ENCODE measurements around the gene SLC16A7.

Gene SLC16A7

GRCh38 chr12:59615392-59616165, 19.8 kb downstream of the SLC16A7 start:
- FAIRE-seq (no peak), DNase-seq (ENCODE audit: insufficient read length, low spot score) (no peak)
- TF ChIP-seq POLR2AphosphoS5 (IDR thresholded peaks at IDR 0.05; ENCODE audit: low read depth, low read length) (no peak), TAF1 (IDR thresholded peaks at IDR 0.05; ENCODE audit: low read depth, low read length) (no peak), POU2F2 (IDR thresholded peaks at IDR 0.05; ENCODE audit: low read depth, low read length) (no peak), PAX5 (IDR thresholded peaks at IDR 0.05; ENCODE audit: insufficient read depth, low read length, severe bottlenecking) (no peak), POLR2A (IDR thresholded peaks at IDR 0.05; ENCODE audit: low read depth, low read length) (no peak), SPI1 (IDR thresholded peaks at IDR 0.05; ENCODE audit: low read depth, low read length) (no peak)

GRCh38 chr12:59619461-59620240, 23.8 kb downstream of the SLC16A7 start:
- FAIRE-seq = peak; percentile 5
- no peak for TF ChIP-seq TAF1 (IDR thresholded peaks at IDR 0.05; ENCODE audit: low read depth, low read length)
- no peak for TF ChIP-seq POLR2AphosphoS5 (IDR thresholded peaks at IDR 0.05; ENCODE audit: low read depth, low read length)
- TF ChIP-seq POLR2A (IDR thresholded peaks at IDR 0.05; ENCODE audit: low read depth, low read length) = no peak
- no peak for TF ChIP-seq POU2F2 (IDR thresholded peaks at IDR 0.05; ENCODE audit: low read depth, low read length)
- TF ChIP-seq PAX5 (IDR thresholded peaks at IDR 0.05; ENCODE audit: insufficient read depth, low read length, severe bottlenecking) = no peak
- TF ChIP-seq SPI1 (IDR thresholded peaks at IDR 0.05; ENCODE audit: low read depth, low read length) = no peak
- DNase-seq (ENCODE audit: insufficient read length, low spot score) = no peak

GRCh38 chr12:59620326-59620725, 24.5 kb downstream of the SLC16A7 start:
- TF ChIP-seq PAX5 (IDR thresholded peaks at IDR 0.05; ENCODE audit: insufficient read depth, low read length, severe bottlenecking) = no peak
- TF ChIP-seq SPI1 (IDR thresholded peaks at IDR 0.05; ENCODE audit: low read depth, low read length) = no peak
- TF ChIP-seq POU2F2 (IDR thresholded peaks at IDR 0.05; ENCODE audit: low read depth, low read length) = no peak
- TF ChIP-seq POLR2AphosphoS5 (IDR thresholded peaks at IDR 0.05; ENCODE audit: low read depth, low read length) = no peak
- TF ChIP-seq POLR2A (IDR thresholded peaks at IDR 0.05; ENCODE audit: low read depth, low read length) = no peak
- TF ChIP-seq TAF1 (IDR thresholded peaks at IDR 0.05; ENCODE audit: low read depth, low read length) = no peak
- FAIRE-seq = no peak
- no peak for DNase-seq (ENCODE audit: insufficient read length, low spot score)

- no peak for TF ChIP-seq SPI1 (IDR thresholded peaks at IDR 0.05; ENCODE audit: low read depth, low read length)
- TF ChIP-seq POLR2AphosphoS5 (IDR thresholded peaks at IDR 0.05; ENCODE audit: low read depth, low read length) = no peak
- no peak for TF ChIP-seq TAF1 (IDR thresholded peaks at IDR 0.05; ENCODE audit: low read depth, low read length)
- no peak for TF ChIP-seq PAX5 (IDR thresholded peaks at IDR 0.05; ENCODE audit: insufficient read depth, low read length, severe bottlenecking)
- TF ChIP-seq POLR2A (IDR thresholded peaks at IDR 0.05; ENCODE audit: low read depth, low read length) = no peak
- no peak for TF ChIP-seq POU2F2 (IDR thresholded peaks at IDR 0.05; ENCODE audit: low read depth, low read length)
- DNase-seq (ENCODE audit: insufficient read length, low spot score) (no peak), FAIRE-seq (no peak)
These were observed 29.1 kb downstream of the SLC16A7 start for GRCh38 chr12:59624732-59625460.

- DNase-seq (ENCODE audit: insufficient read length, low spot score) (no peak), FAIRE-seq (no peak)
- TF ChIP-seq POU2F2 (IDR thresholded peaks at IDR 0.05; ENCODE audit: low read depth, low read length) (no peak), POLR2AphosphoS5 (IDR thresholded peaks at IDR 0.05; ENCODE audit: low read depth, low read length) (no peak), PAX5 (IDR thresholded peaks at IDR 0.05; ENCODE audit: insufficient read depth, low read length, severe bottlenecking) (no peak), TAF1 (IDR thresholded peaks at IDR 0.05; ENCODE audit: low read depth, low read length) (no peak), POLR2A (IDR thresholded peaks at IDR 0.05; ENCODE audit: low read depth, low read length) (no peak)
These were observed 30.6 kb downstream of the SLC16A7 start for GRCh38 chr12:59626382-59626781.

- TF ChIP-seq SPI1 (IDR thresholded peaks at IDR 0.05; ENCODE audit: low read depth, low read length) = no peak
- no peak for TF ChIP-seq POLR2A (IDR thresholded peaks at IDR 0.05; ENCODE audit: low read depth, low read length)
- no peak for TF ChIP-seq POLR2AphosphoS5 (IDR thresholded peaks at IDR 0.05; ENCODE audit: low read depth, low read length)
- no peak for TF ChIP-seq POU2F2 (IDR thresholded peaks at IDR 0.05; ENCODE audit: low read depth, low read length)
- TF ChIP-seq TAF1 (IDR thresholded peaks at IDR 0.05; ENCODE audit: low read depth, low read length) = no peak
- no peak for TF ChIP-seq PAX5 (IDR thresholded peaks at IDR 0.05; ENCODE audit: insufficient read depth, low read length, severe bottlenecking)
- no peak for FAIRE-seq
- DNase-seq (ENCODE audit: insufficient read length, low spot score) = no peak
These were observed 31.8 kb downstream of the SLC16A7 start for GRCh38 chr12:59627582-59627981.

- TF ChIP-seq POU2F2 (IDR thresholded peaks at IDR 0.05; ENCODE audit: low read depth, low read length) (no peak), TAF1 (IDR thresholded peaks at IDR 0.05; ENCODE audit: low read depth, low read length) (no peak)
- no peak for DNase-seq (ENCODE audit: insufficient read length, low spot score)
- FAIRE-seq = no peak
These were observed 34.1 kb downstream of the SLC16A7 start for GRCh38 chr12:59629890-59630289.

- DNase-seq (ENCODE audit: insufficient read length, low spot score) (no peak), FAIRE-seq (no peak)
- TF ChIP-seq TAF1 (IDR thresholded peaks at IDR 0.05; ENCODE audit: low read depth, low read length) (no peak), POLR2A (IDR thresholded peaks at IDR 0.05; ENCODE audit: low read depth, low read length) (no peak), SPI1 (IDR thresholded peaks at IDR 0.05; ENCODE audit: low read depth, low read length) (no peak), POLR2AphosphoS5 (IDR thresholded peaks at IDR 0.05; ENCODE audit: low read depth, low read length) (no peak), PAX5 (IDR thresholded peaks at IDR 0.05; ENCODE audit: insufficient read depth, low read length, severe bottlenecking) (no peak), POU2F2 (IDR thresholded peaks at IDR 0.05; ENCODE audit: low read depth, low read length) (no peak)
These were observed 36.6 kb downstream of the SLC16A7 start for GRCh38 chr12:59632408-59632807.

GRCh38 chr12:59634254-59634653, 38.4 kb downstream of the SLC16A7 start:
- TF ChIP-seq SPI1 (IDR thresholded peaks at IDR 0.05; ENCODE audit: low read depth, low read length) = no peak
- peak; percentile 16 for FAIRE-seq

More at GRCh38 chr12:59634254-59634653, 38.4 kb downstream of the SLC16A7 start:
- no peak for DNase-seq (ENCODE audit: insufficient read length, low spot score)
